ENCODE data around the gene NPFFR1. TPM values are rescaled to one million over a fixed set of nuclear protein-coding genes. Genes with fewer than 3 reads are reported as not detected.

NPFFR1 gene
- total RNA-seq, 1 experiment from 2014 or later, result not detected

DNA sequence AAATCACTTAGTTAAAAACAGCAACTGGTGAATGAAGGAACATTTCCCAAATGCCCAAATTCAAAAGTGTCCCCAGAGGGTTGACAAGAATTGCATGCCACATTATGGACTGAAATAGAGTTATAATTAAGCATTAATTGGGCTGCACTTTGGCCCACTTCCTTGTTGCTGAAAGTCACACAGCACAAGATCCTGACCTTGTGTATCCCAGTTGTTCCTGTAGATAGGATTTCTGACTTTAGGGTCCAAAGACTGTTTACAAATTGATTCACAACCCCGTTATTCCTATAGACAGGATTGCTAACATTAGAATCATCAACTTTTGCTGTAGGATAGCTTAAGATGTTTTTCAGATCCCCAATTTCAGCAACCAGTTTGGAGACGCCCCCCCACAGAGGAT is 31.5 kb upstream of the NPFFR1 start:
- Mint-ChIP-seq H3K9me3 (no peaks in the 10 kb centered on the region), H3K36me3 (ENCODE audit: insufficient read depth in 1 of 3, low read depth in 3 of 3) (no peaks in the 10 kb centered on the region; a peak in 1 of 7 replicates), H3K27me3 (ENCODE audit: low read depth) (no peaks in the 10 kb centered on the region), H3K4me1 (no peaks in the 10 kb centered on the region), H3K4me3 (no peak overlapping the region), H3K27ac (no peak overlapping the region)
- no peak overlapping the region for H3K18ac ChIP-seq (ENCODE audit: insufficient read length, low read depth, low read length)
- TF ChIP-seq CTCF (conservative IDR thresholded peaks at IDR 0.05), result no peak
- H3K79me2 ChIP-seq (ENCODE audit: insufficient read depth, low read length), result no peaks in the 10 kb centered on the region
- H4K8ac ChIP-seq (replicated peaks; ENCODE audit: insufficient read length, low read depth, low read length), result no peak overlapping the region
- H2BK5ac ChIP-seq (ENCODE audit: insufficient read length, low read length), result no peak overlapping the region
- H3K14ac ChIP-seq (ENCODE audit: insufficient read depth, low read length), result no peak overlapping the region
- H2BK15ac ChIP-seq (ENCODE audit: low read depth, low read length), result no peak overlapping the region
- H3K56ac ChIP-seq (ENCODE audit: insufficient read length, low read depth, low read length), result no peak overlapping the region
- H3K27me3 ChIP-seq (ENCODE audit: insufficient read depth, low read length), result no peaks in the 10 kb centered on the region
- no peaks in the 10 kb centered on the region for H3K23me2 ChIP-seq (ENCODE audit: insufficient read length, low read depth, low read length, poor library complexity, severe bottlenecking)
- WGBS (ENCODE audit: extremely low coverage, insufficient read length, low lambda C conversion rate), result no CpG with 5 or more reads among the region's 2 CpGs
- H3K4me1 ChIP-seq (ENCODE audit: insufficient read depth, low read length), result no peaks in the 10 kb centered on the region
- no peak overlapping the region for H2AK5ac ChIP-seq (ENCODE audit: insufficient read length, low read length)
- no peak overlapping the region for H3K23ac ChIP-seq (ENCODE audit: insufficient read length, low read depth, low read length)
- H3K27ac ChIP-seq (ENCODE audit: insufficient read length, low read depth, low read length), result no peak overlapping the region
- no peak overlapping the region for H2BK120ac ChIP-seq (ENCODE audit: low read depth, low read length, poor library complexity, severe bottlenecking)
- H3K79me1 ChIP-seq (ENCODE audit: insufficient read depth, low read depth, low read length, poor library complexity, severe bottlenecking), result no peaks in the 10 kb centered on the region
- no peak overlapping the region for H3K4ac ChIP-seq (ENCODE audit: low read depth, low read length)
- no peak overlapping the region for H3K9ac ChIP-seq (ENCODE audit: extremely low read depth, insufficient read length, low read length)
- DNase-seq, result no peak
- no peak overlapping the region for H4K5ac ChIP-seq (ENCODE audit: insufficient read length, low read depth, low read length)
- no peak overlapping the region for H2BK12ac ChIP-seq (ENCODE audit: insufficient read length, low read depth, low read length)
- H4K20me1 ChIP-seq (ENCODE audit: control insufficient read depth, insufficient read depth, insufficient read length), result no peaks in the 10 kb centered on the region
- no peak overlapping the region for H2BK20ac ChIP-seq (ENCODE audit: low read depth, low read length, poor library complexity, severe bottlenecking)
- no peak overlapping the region for H4K91ac ChIP-seq (ENCODE audit: insufficient read length, low read depth, low read length)
- no peak overlapping the region for H3T11ph ChIP-seq (ENCODE audit: low read length)
- H3K4me2 ChIP-seq (ENCODE audit: insufficient read depth, insufficient read length, low read length), result no peak overlapping the region
- H3K9me3 ChIP-seq (ENCODE audit: control insufficient read depth, low read depth, low read length), result no peaks in the 10 kb centered on the region
- H2AFZ ChIP-seq (ENCODE audit: low read length), result no peak overlapping the region
